ENCODE measurements around the gene JAZF1.

DNA sequence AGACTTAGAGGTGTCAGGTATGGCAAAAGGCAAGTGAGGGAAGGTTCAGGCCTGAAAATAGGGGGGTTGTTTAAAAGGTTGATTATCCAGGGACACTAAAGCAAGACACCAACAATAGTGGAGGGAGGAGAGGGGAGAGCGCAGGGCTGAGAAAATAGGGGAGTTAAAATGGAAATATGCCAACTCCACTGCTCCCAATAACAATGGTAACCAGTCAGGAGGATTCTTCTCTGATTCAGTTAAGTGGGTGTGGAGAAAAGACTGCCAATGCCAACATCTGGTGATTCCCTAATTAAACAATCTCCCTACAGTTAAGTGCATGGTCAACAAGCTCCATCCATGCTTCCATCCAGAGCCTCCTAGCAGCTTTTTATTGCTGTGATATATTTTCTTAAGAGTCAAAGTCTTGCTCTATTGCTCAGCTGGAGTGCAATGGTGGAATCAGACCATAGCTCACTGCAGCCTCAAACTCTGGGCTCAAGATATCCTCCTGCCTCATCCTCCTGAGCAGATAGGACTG is 183.3 kb downstream of the JAZF1 start:
- TF ChIP-seq, protein P1, sequence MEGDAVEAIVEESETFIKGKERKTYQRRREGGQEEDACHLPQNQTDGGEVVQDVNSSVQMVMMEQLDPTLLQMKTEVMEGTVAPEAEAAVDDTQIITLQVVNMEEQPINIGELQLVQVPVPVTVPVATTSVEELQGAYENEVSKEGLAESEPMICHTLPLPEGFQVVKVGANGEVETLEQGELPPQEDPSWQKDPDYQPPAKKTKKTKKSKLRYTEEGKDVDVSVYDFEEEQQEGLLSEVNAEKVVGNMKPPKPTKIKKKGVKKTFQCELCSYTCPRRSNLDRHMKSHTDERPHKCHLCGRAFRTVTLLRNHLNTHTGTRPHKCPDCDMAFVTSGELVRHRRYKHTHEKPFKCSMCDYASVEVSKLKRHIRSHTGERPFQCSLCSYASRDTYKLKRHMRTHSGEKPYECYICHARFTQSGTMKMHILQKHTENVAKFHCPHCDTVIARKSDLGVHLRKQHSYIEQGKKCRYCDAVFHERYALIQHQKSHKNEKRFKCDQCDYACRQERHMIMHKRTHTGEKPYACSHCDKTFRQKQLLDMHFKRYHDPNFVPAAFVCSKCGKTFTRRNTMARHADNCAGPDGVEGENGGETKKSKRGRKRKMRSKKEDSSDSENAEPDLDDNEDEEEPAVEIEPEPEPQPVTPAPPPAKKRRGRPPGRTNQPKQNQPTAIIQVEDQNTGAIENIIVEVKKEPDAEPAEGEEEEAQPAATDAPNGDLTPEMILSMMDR (IDR thresholded peaks at IDR 0.05), result no peak
- TF ChIP-seq POLR2A (IDR thresholded peaks at IDR 0.05; ENCODE audit: low read depth) (no peak), EP300 (IDR thresholded peaks at IDR 0.05) (no peak)
